Lower leg skin (tissue), 3 donors: ENCODE data around the gene POLDIP3.

ENCODE experiments used
- POLR2A ChIP-seq, 2 donors: fragments of 450-650 bp; IDR thresholded peaks; one replicate each; pipeline ENCODE4 v1.6.1; 2016 to 2017; ENCODE audit warnings: antibody characterized with exemption in 2 of 2, mild to moderate bottlenecking in 1 of 2, moderate library complexity in 1 of 2
- TF ChIP-seq, protein P1 (sequence below), 3 donors: fragments of 450-650 bp; IDR thresholded peaks; one replicate each; pipeline ENCODE4 v1.5.1; 2016; ENCODE audit warnings: antibody characterized with exemption in 3 of 3, mild to moderate bottlenecking in 3 of 3, moderate library complexity in 2 of 3

DNA sequence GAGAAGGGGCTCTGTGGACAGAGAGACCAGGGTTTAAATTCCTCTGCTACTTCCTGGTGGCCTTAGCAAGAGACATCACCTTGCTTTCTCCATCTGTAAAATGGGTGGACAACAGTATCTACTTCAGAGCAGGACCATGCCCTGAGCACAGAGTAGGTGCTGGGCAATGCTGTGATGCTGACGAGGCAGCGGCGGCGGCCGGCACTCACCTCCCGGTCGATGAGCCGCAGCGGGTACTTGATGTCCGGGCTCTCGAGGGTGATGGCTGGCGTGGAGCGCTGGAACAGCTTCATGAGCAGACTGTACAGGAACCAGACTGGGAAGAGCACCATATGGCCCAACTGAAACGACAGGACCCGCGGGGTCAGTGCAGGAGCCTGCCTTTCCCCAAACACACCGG lies 21.8 kb upstream of the POLDIP3 start:
- no peak for TF ChIP-seq POLR2A (IDR thresholded peaks at IDR 0.05)
- TF ChIP-seq, protein P1, sequence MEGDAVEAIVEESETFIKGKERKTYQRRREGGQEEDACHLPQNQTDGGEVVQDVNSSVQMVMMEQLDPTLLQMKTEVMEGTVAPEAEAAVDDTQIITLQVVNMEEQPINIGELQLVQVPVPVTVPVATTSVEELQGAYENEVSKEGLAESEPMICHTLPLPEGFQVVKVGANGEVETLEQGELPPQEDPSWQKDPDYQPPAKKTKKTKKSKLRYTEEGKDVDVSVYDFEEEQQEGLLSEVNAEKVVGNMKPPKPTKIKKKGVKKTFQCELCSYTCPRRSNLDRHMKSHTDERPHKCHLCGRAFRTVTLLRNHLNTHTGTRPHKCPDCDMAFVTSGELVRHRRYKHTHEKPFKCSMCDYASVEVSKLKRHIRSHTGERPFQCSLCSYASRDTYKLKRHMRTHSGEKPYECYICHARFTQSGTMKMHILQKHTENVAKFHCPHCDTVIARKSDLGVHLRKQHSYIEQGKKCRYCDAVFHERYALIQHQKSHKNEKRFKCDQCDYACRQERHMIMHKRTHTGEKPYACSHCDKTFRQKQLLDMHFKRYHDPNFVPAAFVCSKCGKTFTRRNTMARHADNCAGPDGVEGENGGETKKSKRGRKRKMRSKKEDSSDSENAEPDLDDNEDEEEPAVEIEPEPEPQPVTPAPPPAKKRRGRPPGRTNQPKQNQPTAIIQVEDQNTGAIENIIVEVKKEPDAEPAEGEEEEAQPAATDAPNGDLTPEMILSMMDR (IDR thresholded peaks at IDR 0.05) = no peak
